Peyer's patch (tissue), 4 donors: ENCODE results near the gene RAPGEF2. TPM values are rescaled to one million over a fixed set of nuclear protein-coding genes. Genes with fewer than 3 reads are reported as not detected.

Source experiments
- DNase-seq, 3 donors: peaks; one replicate each; pipeline ENCODE4 v3.0.0-alpha.2; 2017 to 2019
- H3K27ac ChIP-seq, 4 donors: fragments of 200-600 bp; sonication (generic); one replicate each; pipeline ENCODE4 v1.5.1; 2016 to 2019
- H3K27me3 ChIP-seq, 2 donors: fragments of 200-600 bp; sonication (generic); one replicate each; pipeline ENCODE4 v1.5.1; 2019
- H3K36me3 ChIP-seq, 3 donors: fragments of 200-600 bp; sonication (generic); one replicate each; pipeline ENCODE4 v1.5.1; 2016 to 2019
- H3K4me1 ChIP-seq, 4 donors: fragments of 200-600 bp; sonication (generic); one replicate each; pipeline ENCODE4 v1.5.1; 2016 to 2019
- H3K4me3 ChIP-seq, 4 donors: fragments of 200-600 bp; sonication (generic); 1 replicate in 3 of 4; 2 replicates in 1 of 4; pipeline ENCODE4 v1.5.1; 2016 to 2019; ENCODE audit warnings: mild to moderate bottlenecking in 1 of 4
- H3K9me3 ChIP-seq, 4 donors: fragments of 200-600 bp; sonication (generic); one replicate each; pipeline ENCODE4 v1.5.1; 2016 to 2019; ENCODE audit warnings: mild to moderate bottlenecking in 1 of 4
- CTCF ChIP-seq, 6 experiments: fragments of 450-650 bp in 4 of 6; fragments of 200-600 bp in 2 of 6; sonication (generic) in 1 of 6; IDR thresholded peaks; one replicate each; pipeline ENCODE4 v1.5.1; 2017 to 2019; ENCODE audit warnings: antibody characterized with exemption in 6 of 6, mild to moderate bottlenecking in 3 of 6, moderate library complexity in 1 of 6
- POLR2A ChIP-seq, 2 donors: fragments of 450-650 bp; IDR thresholded peaks; one replicate each; pipeline ENCODE4 v1.5.1; 2017; ENCODE audit warnings: antibody characterized with exemption in 2 of 2, mild to moderate bottlenecking in 2 of 2, moderate library complexity in 2 of 2
- total RNA-seq, 4 donors: library from RNA; depleted of rRNA; stranded (reverse); fragments of >200 nt; gene quantifications; one replicate each; pipeline ENCODE4 v1.1.0, GENCODE V29; 2016

The RAPGEF2 gene
- total RNA-seq, 4 donors from 2014 or later = 30.1 to 81.7 (median 41.4) TPM

- Histone ChIP-seq H3K27ac (peak overlapping the region in 1 of 4 donors; percentile 3), H3K4me1 (peaks cover 0 to 24% (median 0%) of the 10 kb centered on the region in 4 donors), H3K36me3 (no peaks in the 10 kb centered on the region), H3K4me3 (no peak overlapping the region), H3K27me3 (no peaks in the 10 kb centered on the region), H3K9me3 (no peaks in the 10 kb centered on the region)
- no peak for TF ChIP-seq POLR2A (IDR thresholded peaks at IDR 0.05)
- no peak for TF ChIP-seq CTCF (IDR thresholded peaks at IDR 0.05)
- DNase-seq = no peak
These were observed 169.0 kb downstream of the RAPGEF2 start for GRCh38 chr4:159271856-159272255.

DNA sequence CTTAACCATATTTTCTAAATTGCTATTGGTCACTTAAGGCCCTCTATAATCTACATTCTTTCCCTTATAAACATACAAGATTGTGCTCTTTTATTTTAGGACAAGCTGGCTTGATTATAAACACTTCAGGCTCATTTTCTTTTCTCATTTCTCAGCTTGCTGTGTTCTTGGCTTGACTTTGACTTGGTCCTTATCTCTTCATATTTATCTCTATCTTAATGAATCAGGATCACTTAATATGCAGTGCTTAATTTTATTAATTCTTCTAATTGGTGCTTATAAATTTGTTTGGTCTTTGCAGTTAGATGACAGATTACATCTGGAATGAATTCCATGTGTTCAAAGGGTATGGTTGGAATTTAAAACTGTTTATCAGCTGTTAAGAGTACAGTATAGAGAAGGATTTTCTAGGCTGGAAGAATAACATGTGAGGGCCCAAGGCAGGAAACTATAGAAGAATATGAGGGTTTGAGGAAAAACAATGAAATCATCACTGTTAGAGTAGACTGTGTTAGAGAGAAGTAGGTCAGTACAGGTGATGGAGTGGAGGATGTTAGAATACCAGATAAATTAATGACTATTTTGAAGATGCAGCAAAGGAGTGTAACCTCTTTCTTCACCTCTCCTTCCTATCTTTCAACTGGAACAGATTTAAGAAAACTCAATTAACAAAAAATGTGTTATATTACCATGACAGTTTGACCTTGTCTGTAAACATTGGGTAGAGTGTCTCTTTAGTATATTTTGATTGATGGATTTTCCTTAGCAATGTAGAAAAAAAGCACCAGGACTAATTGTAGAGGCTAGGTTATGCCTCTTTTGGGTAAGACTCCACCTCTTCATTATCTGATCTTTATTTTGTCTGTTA, 169.6 kb downstream of the RAPGEF2 start:
- Histone ChIP-seq H3K36me3 (no peaks in the 10 kb centered on the region), H3K4me3 (no peak overlapping the region), H3K27me3 (no peaks in the 10 kb centered on the region), H3K27ac (peak overlapping the region in 1 of 4 donors; percentile 3), H3K9me3 (no peaks in the 10 kb centered on the region), H3K4me1 (peaks cover 0 to 19% (median 0%) of the 10 kb centered on the region in 4 donors)
- no peak for DNase-seq
- no peak for TF ChIP-seq CTCF (IDR thresholded peaks at IDR 0.05)
- no peak for TF ChIP-seq POLR2A (IDR thresholded peaks at IDR 0.05)

DNA sequence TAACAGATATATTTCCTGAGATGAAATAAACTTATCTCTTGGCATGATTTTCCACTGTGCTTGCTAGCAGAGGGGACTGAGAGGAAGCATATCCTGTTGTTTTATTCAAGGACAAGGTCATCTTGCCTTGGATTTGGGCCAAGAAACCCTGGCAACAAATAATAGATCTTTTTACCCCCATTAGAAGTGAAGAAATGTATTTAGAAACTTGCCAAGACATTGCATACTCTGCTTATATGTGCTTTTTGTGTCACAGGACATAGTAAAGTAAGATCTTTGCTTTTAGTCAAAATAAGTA, 170.2 kb downstream of the RAPGEF2 start:
- Histone ChIP-seq H3K27ac (no peak overlapping the region), H3K4me3 (no peak overlapping the region), H3K9me3 (no peaks in the 10 kb centered on the region), H3K36me3 (no peaks in the 10 kb centered on the region), H3K4me1 (peaks cover 0 to 19% (median 0%) of the 10 kb centered on the region in 4 donors), H3K27me3 (no peaks in the 10 kb centered on the region)
- TF ChIP-seq CTCF (IDR thresholded peaks at IDR 0.05) = no peak
- no peak for TF ChIP-seq POLR2A (IDR thresholded peaks at IDR 0.05)
- no peak for DNase-seq

- no peaks in the 10 kb centered on the region for H3K9me3 ChIP-seq
- H3K4me1 ChIP-seq = peaks cover 0 to 19% (median 0%) of the 10 kb centered on the region in 4 donors
- no peaks in the 10 kb centered on the region for H3K27me3 ChIP-seq
- DNase-seq = no peak
- no peak overlapping the region for H3K27ac ChIP-seq
- TF ChIP-seq POLR2A (IDR thresholded peaks at IDR 0.05) = no peak
- TF ChIP-seq CTCF (IDR thresholded peaks at IDR 0.05) = no peak
- no peak overlapping the region for H3K4me3 ChIP-seq
- H3K36me3 ChIP-seq = no peaks in the 10 kb centered on the region
These were observed 171.0 kb downstream of the RAPGEF2 start for GRCh38 chr4:159273841-159274240.

DNA sequence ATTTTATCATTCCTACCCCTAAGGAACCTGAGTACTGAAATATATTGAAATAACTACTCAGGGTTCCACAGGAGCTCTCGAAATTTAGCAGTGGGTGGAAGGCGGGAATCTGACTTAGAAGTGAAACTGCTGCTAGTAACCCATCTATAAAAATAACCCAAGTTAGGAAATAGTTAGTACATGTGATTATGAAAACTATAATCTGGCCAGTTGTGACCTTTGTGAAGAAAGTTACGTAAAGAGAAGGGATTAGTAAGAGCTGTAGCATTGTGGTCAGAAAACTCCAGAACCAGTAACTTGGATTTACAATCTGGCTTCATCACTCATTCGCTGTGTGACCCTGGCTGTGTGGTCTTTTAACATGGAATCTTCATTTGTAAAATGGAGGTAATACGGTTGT, 175.5 kb downstream of the RAPGEF2 start:
- TF ChIP-seq POLR2A (IDR thresholded peaks at IDR 0.05) (no peak), CTCF (IDR thresholded peaks at IDR 0.05) (no peak)
- Histone ChIP-seq H3K27me3 (no peaks in the 10 kb centered on the region), H3K27ac (no peak overlapping the region), H3K36me3 (no peaks in the 10 kb centered on the region), H3K4me3 (no peak overlapping the region), H3K9me3 (no peaks in the 10 kb centered on the region), H3K4me1 (peaks cover 0 to 11% (median 0%) of the 10 kb centered on the region in 4 donors)
- DNase-seq = no peak
